LNCaP clone FGC (cell line): ENCODE measurements around the gene ARSJ.

Experiments used
- DNase-seq: peaks from one replicate; pipeline ENCODE4 v3.0.0-alpha.2; 2011; ENCODE audit warnings: low read depth
- H3K4me3 ChIP-seq: 2 replicates; pipeline ENCODE4 v1.5.1; 2011; ENCODE audit warnings: mild to moderate bottlenecking, low read depth, low read length, control low read depth
- CTCF ChIP-seq: IDR thresholded peaks from 2 replicates; pipeline ENCODE4 v1.5.1; 2012; ENCODE audit warnings: mild to moderate bottlenecking; ENCODE audit not compliant: control insufficient read depth, insufficient read depth; ENCODE audit errors: extremely low read depth

ARSJ gene

GRCh38 chr4:113921089-113921794 is 58.2 kb downstream of the ARSJ start:
- TF ChIP-seq CTCF = no peak
- DNase-seq = no peak
- no peak overlapping the region for H3K4me3 ChIP-seq

GRCh38 chr4:113919611-113920010 is 59.8 kb downstream of the ARSJ start:
- DNase-seq = no peak
- TF ChIP-seq CTCF = no peak
- H3K4me3 ChIP-seq = no peak overlapping the region

- DNase-seq = no peak
- TF ChIP-seq CTCF = no peak
Observed at GRCh38 chr4:113919145-113919544, 60.3 kb downstream of the ARSJ start.

GRCh38 chr4:113908829-113909228 is 70.6 kb downstream of the ARSJ start:
- DNase-seq = no peak
- H3K4me3 ChIP-seq = no peak overlapping the region
- TF ChIP-seq CTCF = peak; percentile 36

More at GRCh38 chr4:113919145-113919544, 60.3 kb downstream of the ARSJ start:
- no peak overlapping the region for H3K4me3 ChIP-seq

- no peak overlapping the region for H3K4me3 ChIP-seq
- no peak for DNase-seq
- TF ChIP-seq CTCF = no peak
Observed at GRCh38 chr4:113907559-113907958, 71.9 kb downstream of the ARSJ start.

GRCh38 chr4:113905301-113905700 is 74.1 kb downstream of the ARSJ start:
- no peak overlapping the region for H3K4me3 ChIP-seq
- no peak for TF ChIP-seq CTCF
- no peak for DNase-seq

GRCh38 chr4:113904877-113905276 is 74.6 kb downstream of the ARSJ start:
- TF ChIP-seq CTCF = no peak
- H3K4me3 ChIP-seq = no peak overlapping the region
- no peak for DNase-seq
